Kidney epithelial cell (primary cell): ENCODE results near the gene SETD7. TPM values are rescaled to one million over a fixed set of nuclear protein-coding genes. Genes with fewer than 3 reads are reported as not detected.

ENCODE experiments used
- DNase-seq: peaks from one replicate; pipeline ENCODE4 v3.0.0-alpha.2; 2010; ENCODE audit warnings: low read depth
- H3K27me3 ChIP-seq: 2 replicates; pipeline ENCODE4 v1.6.0; 2011; ENCODE audit warnings: low read length; ENCODE audit not compliant: control insufficient read depth, insufficient read depth
- H3K36me3 ChIP-seq: 2 replicates; pipeline ENCODE4 v1.5.1; 2011; ENCODE audit warnings: low read length; ENCODE audit not compliant: control insufficient read depth, insufficient read depth
- H3K4me3 ChIP-seq: 2 replicates; pipeline ENCODE4 v1.5.1; 2011; ENCODE audit warnings: low read depth, mild to moderate bottlenecking, control low read depth, low read length
- total RNA-seq: library from RNA; depleted of rRNA; stranded (reverse); fragments of >200 nt; gene quantifications from 2 replicates; pipeline ENCODE4 v1.2.3, GENCODE V29; 2015
- TF ChIP-seq, protein P1 (sequence below): IDR thresholded peaks from 2 replicates; pipeline ENCODE4 v1.5.1; 2011; ENCODE audit warnings: mild to moderate bottlenecking, moderate library complexity, low read length, control low read depth, inconsistent platforms; ENCODE audit not compliant: insufficient read depth, poor library complexity, severe bottlenecking

SETD7 gene
- total RNA-seq, 1 donor from 2014 or later = 37.7 TPM

DNA sequence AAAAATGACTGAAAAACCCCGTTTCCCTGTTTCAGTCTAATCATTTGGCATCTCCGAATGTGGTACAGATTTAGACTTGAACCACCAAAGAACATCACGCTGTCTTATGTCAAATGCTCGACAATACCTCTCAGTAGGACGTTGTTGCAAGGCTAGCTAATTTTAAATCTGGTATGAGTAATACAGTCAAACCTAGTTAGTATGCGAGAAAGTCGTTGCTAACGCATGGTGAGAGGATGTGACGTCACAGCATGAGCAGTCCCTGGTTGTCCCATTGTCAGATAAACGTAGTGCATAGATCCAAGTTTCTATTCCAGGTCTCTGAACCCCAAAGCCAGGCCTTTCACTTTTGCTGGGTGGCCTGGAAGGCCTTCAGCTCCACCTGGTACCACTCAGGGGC lies 44.7 kb downstream of the SETD7 start:
- H3K4me3 ChIP-seq = no peak overlapping the region
- H3K36me3 ChIP-seq = no peaks in the 10 kb centered on the region
- no peak for DNase-seq
- TF ChIP-seq, protein P1, sequence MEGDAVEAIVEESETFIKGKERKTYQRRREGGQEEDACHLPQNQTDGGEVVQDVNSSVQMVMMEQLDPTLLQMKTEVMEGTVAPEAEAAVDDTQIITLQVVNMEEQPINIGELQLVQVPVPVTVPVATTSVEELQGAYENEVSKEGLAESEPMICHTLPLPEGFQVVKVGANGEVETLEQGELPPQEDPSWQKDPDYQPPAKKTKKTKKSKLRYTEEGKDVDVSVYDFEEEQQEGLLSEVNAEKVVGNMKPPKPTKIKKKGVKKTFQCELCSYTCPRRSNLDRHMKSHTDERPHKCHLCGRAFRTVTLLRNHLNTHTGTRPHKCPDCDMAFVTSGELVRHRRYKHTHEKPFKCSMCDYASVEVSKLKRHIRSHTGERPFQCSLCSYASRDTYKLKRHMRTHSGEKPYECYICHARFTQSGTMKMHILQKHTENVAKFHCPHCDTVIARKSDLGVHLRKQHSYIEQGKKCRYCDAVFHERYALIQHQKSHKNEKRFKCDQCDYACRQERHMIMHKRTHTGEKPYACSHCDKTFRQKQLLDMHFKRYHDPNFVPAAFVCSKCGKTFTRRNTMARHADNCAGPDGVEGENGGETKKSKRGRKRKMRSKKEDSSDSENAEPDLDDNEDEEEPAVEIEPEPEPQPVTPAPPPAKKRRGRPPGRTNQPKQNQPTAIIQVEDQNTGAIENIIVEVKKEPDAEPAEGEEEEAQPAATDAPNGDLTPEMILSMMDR = no peak
- H3K27me3 ChIP-seq = no peaks in the 10 kb centered on the region

DNA sequence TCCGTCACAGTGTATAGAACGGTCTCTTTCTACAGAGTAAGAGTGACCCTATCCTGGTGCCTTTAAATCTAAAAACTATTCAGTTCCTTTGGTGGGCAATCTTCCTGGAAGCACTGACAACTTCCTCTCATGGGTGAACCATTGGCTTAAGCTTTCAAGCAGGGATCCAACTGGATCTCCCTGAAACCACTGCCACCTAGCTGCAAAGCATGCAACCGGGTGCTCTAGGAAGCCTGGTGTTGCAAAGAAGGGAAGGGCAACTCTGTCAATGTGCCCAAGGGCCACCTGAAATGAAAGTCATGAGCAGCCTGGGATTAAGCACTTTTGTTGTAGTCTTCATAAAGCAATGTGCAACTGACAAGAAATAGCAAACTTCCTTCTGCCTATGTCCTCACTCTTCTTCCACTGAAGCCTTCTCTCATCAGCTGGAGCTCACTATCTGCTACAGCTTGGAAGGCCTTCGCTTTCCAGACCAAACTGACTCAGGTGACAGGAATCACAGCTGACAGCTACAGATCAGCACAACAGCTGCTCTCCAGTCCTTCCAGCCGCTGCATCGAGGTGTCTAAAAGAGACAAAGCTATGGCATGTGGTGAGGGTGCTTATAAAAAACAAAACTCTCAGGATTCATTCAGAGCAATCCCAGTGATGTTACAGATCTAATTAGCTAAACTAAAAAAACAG lies 46.1 kb downstream of the SETD7 start:
- TF ChIP-seq, protein P1 = peak; percentile 35
- H3K4me3 ChIP-seq = no peak overlapping the region
- H3K27me3 ChIP-seq = no peaks in the 10 kb centered on the region
- no peaks in the 10 kb centered on the region for H3K36me3 ChIP-seq
- no peak for DNase-seq

GRCh38 chr4:139508581-139509237 lies 47.3 kb downstream of the SETD7 start:
- no peaks in the 10 kb centered on the region for H3K36me3 ChIP-seq
- DNase-seq = no peak
- no peaks in the 10 kb centered on the region for H3K27me3 ChIP-seq
- TF ChIP-seq, protein P1 = no peak
- no peak overlapping the region for H3K4me3 ChIP-seq

- no peaks in the 10 kb centered on the region for H3K27me3 ChIP-seq
- no peaks in the 10 kb centered on the region for H3K36me3 ChIP-seq
- H3K4me3 ChIP-seq = no peak overlapping the region
- TF ChIP-seq, protein P1 = no peak
- no peak for DNase-seq
These were observed 49.2 kb downstream of the SETD7 start for GRCh38 chr4:139506774-139507173.

DNA sequence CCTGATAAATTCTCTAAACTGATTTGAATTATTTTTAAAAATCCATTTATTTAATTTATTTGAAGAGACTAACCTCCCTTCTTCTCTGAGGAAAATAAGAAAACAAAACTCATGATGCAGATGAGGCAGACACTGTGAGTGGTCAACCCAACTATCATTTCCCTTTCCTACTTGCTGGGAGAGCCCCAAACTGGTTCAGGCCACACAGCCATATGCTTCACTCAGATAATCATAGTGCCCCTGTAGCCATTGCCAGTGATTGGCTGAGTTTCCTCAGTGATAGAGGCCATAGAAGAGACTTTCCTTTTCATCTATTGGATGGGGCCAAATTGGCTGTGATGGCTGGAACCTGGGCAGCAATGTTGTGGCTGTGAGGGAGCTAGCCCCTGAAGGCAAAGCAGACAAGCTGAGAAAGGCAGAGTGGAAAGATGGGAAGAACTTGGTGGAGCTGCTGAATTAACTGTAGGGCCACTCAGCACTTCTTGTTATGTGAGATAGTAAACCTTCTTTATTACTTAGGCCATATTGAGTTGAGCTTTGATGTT lies 52.3 kb downstream of the SETD7 start:
- Histone ChIP-seq H3K36me3 (no peaks in the 10 kb centered on the region), H3K4me3 (no peak overlapping the region), H3K27me3 (no peaks in the 10 kb centered on the region)
- TF ChIP-seq, protein P1 = no peak
- no peak for DNase-seq
